HG02852 (cell line): Measurements from ENCODE around the gene HBE1.
"Not testable (repeated sequence)": the region's sequence is repeated elsewhere in the genome, so short reads cannot be mapped to it uniquely, and the experiment has no call there.

Experiments
- ATAC-seq: cut with Tn5 transposase; IDR thresholded peaks from one replicate; pipeline ENCODE4 v1.9.1; 2021; ENCODE audit warnings: mild to moderate bottlenecking, moderate library complexity; ENCODE audit not compliant: unreplicated experiment

HBE1 gene

DNA sequence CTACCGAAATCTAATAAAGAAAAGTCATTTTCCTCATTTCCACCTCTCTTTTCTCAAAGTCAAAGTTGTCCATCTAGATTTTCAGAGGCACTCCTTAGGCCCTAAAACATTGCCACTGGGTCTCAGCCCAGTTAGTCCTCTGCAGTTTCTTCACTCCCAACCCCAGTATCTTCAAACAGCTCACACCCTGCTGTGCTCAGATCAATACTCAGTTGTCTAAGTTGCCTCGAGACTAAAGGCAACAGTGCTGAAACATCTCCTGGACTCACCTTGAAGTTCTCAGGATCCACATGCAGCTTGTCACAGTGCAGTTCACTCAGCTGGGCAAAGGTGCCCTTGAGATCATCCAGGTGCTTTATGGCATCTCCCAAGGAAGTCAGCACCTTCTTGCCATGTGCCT, 15.7 kb downstream of the HBE1 start:
- not testable (repeated sequence) for ATAC-seq

DNA sequence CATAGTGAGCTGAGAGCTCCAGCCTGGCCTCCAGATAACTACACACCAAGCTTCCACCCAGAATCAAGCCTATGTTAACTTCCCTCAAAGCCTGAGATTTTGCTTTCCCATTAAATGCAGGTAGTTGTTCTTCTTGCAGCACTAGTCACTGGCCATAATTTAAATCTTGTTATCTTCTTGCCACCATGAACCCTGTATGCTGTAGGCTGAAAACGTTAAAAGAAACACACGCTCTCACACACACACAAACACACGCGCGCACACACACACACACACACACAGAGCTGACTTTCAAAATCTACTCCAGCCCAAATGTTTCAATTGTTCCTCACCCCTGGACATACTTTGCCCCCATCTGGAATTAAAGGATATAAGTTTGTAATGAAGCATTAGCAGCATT, 16.3 kb downstream of the HBE1 start:
- ATAC-seq, result not testable (repeated sequence)

DNA sequence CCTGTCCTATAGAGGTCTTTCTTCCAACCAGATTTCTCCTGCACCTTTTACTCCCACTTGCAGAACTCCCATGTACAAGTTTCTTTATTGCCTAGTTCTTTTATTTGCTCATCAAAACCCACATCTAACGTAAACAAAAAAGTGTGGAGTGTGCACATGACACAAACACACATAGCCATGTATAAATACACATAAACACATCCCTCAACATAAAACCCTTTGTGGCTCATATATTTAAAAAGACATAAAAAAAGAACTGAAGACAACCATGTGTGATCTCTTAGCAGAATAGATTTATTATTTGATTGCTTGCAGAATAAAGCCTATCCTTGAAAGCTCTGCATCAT, 16.9 kb downstream of the HBE1 start:
- no peak for ATAC-seq

DNA sequence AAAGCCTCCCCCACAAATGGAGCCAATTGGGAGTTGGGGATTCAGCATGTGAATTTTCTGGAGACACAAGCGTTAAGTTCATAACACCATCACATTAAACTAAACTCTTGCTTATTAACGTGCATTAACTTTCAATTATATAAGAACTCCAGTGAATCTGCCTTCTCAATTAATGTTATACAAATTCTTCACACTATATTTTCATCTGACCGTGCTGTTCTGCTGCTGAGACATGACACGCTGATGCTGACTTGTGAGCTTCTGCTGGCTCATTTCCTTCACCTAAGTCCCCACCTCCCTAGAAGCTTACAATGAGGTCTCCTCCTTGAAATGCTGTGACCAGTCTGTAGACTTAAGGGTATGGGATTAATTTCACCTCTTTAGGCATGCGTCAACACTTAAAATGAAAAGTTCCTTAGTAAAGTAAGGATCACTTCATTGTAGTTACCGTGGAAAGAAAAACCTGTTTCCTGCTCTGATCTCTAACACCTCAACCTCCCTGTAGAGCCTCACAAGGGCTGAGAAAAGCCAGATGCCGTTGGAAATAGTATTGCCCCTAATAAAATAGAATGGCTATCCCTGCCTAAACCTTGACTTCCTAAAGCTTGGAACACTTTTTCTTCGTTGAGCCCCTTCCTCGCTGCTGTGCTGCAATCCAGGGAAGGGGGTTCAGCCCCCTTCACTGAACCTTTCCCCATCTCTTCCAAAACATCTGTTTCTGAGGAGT, 17.4 kb downstream of the HBE1 start:
- ATAC-seq, result no peak

DNA sequence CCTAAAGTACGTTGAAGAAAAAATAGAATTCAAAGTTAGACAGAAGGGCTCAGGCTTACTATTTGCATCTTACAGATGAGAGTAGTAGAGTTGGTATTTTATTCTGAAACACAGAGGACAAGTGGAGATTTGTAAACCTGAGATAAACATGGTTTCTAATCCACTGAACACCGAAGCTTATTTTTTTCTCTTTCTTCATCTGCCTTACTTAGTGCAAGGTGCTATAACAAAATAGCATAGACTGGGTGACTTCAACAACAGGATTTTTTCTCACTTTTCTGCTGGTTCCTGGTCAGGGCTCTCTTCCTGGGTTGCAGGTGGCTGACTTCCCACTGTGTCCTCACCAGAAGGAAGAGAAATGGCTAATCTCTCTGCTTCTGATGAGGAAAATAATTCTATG, 18.0 kb downstream of the HBE1 start:
- no peak for ATAC-seq

DNA sequence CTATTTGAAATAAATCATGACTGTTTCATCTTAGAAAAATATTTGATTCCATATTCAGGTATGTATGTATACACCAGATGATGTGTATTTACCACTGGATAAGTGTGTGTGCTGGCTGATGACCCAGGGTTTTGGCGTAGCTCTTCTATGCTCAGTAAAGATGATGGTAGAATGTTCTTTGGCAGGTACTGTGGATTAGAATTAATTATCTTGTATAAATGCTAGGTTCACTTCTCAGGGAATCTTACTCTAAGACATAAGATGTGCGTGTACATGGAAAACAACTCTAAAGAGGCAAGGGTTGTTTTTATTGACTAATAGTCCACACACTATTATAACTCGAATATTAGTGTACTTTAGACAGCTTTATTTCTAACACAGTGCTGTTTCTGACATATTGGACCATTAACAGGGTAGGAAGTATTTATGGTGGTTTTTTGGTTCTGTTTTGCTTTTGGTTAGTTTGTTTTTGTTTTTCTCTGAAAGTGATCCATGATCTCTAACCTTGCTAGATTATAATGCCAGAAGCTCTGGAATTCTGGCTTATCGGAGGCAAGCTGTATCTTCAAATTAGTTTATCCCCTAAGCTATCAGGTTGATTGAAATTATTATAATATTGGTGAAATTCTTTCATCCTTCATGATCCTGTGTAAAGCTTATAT, 19.1 kb downstream of the HBE1 start:
- ATAC-seq, result no peak

DNA sequence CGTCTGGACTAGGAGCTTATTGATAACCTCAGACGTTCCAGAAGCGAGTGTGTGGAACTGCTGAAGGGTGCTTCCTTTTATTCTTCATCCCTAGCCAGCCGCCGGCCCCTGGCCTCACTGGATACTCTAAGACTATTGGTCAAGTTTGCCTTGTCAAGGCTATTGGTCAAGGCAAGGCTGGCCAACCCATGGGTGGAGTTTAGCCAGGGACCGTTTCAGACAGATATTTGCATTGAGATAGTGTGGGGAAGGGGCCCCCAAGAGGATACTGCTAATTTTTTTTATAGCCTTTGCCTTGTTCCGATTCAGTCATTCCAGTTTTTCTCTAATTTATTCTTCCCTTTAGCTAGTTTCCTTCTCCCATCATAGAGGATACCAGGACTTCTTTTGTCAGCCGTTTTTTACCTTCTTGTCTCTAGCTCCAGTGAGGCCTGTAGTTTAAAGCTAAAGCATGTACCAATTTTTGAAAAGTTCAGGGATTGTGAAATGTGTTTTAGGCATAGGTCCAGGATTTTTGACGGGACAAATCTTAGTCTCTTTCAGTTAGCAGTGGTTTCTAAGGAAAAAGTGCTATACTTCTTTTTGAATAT, 19.8 kb downstream of the HBE1 start, which contains the start of gene HBG1:
Gene HBG1 (minus strand): TSS at position 51 of the 590 bp plus-strand sequence. CDS start 53 bp downstream, outside the sequence.
- ATAC-seq, result not testable (repeated sequence)

DNA sequence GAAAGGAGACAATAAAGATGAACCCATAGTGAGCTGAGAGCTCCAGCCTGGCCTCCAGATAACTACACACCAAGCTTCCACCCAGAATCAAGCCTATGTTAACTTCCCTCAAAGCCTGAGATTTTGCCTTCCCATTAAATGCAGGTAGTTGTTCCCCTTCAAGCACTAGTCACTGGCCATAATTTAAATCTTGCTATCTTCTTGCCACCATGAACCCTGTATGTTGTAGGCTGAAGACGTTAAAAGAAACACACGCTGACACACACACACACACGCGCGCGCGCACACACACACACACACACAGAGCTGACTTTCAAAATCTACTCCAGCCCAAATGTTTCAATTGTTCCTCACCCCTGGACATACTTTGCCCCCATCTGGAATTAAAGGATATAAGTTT, 21.2 kb downstream of the HBE1 start:
- ATAC-seq, result not testable (repeated sequence)

DNA sequence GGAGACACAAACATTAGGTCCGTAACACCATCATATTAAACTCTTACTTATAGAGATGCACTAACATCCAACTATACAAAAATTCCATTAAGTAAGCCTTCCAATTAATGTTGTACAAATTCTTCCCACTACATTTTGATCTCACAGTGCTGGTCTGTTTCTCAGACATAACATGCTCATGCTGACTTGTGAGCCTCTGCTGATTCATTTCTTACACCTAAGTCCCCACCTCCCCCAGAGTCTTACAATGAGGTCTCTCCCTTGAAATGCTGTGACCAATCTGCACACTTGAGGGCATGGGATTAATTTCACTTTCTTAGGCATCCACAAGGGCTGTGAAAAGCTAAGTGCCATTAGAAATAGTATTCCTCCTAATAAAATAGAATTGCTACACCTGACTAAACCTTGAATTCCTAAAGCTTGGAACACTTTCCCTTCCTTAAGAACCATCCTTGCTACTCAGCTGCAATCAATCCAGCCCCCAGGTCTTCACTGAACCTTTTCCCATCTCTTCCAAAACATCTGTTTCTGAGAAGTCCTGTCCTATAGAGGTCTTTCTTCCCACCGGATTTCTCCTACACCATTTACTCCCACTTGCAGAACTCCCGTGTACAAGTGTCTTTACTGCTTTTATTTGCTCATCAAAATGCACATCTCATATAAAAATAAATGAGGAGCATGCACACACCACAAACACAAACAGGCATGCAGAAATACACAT, 22.1 kb downstream of the HBE1 start:
- no peak for ATAC-seq

DNA sequence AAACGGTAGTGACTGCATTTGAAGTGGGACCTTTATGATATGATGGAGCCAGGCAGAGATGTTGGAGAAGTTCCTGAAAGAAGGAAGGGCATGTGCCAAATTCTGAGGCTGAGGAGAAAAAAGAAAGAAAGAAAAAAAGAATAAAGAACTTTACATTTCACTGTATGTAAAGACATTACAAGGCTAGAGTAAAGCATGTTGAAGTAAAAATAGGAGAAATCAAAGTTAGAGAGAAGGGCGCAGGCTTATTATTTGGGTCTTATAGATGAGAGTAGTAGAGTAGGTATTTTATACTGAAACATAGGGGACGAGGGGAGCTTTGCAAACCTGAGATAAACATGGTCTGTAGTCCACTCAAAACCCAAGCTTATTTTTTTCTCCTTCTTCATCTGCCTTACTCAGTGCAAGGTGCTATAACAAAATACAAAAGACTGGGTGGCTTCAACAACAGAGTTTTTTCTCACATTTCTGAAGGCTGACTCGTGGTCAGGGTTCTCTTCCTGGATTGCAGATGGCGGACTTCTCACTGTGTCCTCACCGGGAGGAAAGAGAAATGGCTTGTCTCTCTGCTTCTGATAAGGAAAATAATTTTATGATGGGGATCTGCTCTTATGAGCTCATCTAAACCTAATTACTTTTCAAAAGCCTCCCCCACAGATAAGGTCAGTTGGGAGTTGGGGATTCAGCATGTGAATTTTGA, 22.8 kb downstream of the HBE1 start:
- ATAC-seq, result no peak

DNA sequence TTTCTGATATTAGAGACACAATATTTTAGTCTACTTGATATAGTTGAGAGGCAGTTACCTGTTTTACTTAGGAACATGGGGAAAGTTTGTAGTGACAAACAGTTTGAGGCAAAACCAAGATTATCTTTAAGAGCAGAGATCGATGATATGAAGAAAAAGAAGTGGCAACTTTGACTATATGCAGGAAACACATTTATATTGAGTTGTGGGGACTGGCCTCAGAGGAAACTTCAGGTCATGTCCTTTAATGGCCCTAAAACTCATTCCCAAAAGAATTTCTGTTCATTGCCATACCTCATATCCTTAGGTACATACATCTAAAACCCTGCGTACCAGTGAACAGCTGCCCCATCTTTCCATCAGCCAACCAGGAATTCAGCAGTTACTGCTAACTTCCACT, 24.6 kb downstream of the HBE1 start:
- no peak for ATAC-seq

DNA sequence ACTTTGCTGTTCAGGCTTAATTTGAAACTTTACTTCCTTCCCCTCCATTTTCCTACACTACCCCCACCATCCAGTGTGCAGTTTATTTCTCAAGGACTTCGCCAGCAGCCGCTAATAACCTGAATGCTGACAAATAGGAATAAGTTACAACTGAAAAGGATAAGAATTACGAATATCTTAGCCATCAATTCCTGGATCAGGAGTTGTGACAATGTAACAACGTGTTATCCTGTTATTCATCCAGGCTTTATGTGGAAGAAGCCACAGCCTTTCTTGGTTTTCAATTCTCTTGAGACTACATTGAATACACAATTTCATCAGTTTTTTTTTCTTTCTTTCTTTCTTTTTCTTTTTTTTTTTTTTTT, 25.9 kb downstream of the HBE1 start:
- ATAC-seq, result no peak

DNA sequence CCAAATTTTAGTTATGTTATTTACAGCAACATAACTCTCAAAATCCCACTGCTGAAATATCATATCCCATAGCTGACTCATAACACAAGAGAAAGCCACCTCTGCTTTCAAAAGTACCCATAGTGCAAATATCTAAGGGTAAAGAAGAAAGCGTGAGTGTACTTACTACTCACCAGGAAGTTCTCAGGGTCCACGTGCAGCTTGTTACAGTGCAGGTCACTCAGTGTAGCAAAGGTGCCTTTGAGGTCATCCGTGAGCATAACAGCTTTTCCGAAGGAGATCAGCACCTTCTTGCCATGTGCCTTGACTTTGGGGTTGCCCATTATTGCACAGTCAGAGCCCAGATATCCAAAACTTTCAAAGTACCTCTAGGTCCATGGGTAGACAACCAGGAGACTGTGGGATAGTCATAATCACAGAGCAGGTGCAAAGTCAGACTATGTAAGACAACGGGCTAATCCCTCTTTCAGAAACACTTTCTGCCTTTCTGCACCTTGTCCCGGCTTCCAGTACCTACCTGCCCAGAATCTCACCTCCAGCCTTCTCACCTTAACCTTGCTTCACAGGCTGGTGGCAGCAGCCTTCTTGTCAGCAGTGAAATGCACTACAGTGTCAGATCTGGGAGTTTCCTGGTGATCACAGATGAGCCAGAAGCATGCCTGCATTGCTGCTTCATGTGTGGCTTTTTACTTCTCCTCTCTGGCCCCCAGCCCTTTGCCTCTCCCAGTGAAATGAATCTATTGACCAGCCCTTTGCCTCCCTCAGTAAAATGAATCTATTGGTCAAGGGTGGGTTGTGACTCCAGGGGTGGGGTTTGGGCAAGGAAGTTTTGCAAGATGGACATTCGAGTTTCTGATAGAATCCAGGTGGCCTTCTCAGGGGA, 26.6 kb downstream of the HBE1 start:
- ATAC-seq, result peak; percentile 80

DNA sequence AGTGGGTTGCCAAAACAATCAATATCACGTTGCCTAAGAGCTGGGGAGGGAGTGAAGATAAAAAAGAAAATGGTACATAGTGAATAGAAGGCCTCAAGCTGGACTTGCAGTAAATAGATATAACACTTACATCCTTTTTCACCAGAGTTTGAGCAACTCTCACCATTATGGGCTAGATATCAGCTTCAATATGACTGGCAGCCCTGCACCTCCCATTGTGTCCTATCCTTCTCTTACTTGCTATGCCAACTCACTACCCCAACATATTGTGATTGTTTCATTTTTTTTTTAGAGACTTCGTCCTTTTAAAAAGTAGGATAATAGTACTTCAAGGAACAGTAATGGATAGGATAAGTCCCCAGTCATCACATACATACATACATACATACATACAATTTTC, 27.5 kb downstream of the HBE1 start:
- ATAC-seq, result no peak

DNA sequence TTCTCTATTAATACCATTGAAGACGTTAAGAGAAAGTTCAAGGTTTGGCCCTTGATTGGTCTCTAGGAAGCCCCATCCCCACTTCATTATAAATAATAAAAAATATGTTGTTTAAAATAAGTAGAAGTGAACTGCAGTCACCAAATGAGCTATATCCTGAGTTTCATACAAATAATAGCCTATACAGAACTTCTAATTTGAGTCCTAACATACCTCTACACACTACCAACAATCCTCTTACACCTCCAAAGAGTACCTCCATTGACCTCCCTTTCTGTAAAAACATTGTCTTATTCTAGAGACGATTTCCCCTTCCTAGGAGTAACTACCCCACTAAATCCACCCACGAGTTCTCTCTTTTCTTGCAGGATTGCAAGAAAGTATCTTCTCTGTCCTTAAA, 28.3 kb downstream of the HBE1 start:
- ATAC-seq, result no peak

DNA sequence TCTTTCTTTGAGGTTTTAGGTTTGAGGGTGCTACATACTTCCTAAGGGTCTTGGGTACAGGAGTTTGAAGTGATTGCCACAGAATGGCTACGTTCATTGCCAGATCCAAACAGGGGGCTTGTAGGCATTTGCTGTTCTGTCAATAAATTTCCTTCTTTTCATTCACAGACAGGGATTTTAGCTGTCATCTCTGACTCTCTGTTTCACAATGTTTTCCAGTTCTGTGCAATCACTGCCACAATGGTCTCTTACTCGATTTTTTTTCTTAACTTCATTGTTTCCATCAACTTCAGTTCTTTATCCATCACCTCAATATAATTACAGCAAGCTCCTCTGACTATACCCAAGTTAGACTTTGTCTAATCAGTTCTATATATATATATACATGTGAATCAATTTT, 29.3 kb downstream of the HBE1 start:
- no peak for ATAC-seq

DNA sequence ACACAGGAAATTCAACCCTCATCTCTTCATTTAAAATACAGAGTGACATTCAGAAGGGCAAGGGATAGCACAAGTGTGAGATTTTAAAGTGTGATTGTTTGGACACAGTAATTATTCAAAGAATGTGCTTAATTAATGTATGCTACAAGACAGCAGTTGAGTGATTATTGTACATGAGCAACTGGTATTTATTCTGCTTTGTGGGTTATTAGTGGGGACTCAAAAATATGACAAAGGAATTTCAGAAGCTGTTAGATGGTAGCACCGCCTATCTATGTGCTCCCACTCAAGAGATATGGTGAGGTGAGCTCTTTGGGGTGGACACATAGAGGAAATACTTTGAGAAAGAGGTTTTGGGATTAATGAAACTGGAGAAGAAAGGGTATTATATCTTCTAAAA, 29.7 kb downstream of the HBE1 start:
- ATAC-seq, result no peak

DNA sequence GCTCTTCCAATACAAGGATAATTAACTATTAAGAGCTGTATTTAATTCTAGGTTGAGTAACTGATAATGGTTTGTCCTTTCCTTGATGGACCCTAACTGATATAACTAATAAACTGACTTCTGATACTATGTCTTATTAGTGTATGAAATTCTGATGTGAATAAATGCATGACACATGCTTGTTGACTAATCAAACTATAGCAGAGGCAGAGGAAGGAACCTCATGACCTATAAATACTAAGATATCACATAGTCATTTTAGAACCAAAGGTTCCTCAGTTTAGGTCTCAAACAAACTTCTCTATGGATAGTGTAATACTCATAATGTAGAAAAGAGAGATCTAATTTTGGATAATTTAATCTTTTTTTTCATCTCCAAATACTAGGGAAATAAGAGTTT, 30.7 kb downstream of the HBE1 start:
- no peak for ATAC-seq

DNA sequence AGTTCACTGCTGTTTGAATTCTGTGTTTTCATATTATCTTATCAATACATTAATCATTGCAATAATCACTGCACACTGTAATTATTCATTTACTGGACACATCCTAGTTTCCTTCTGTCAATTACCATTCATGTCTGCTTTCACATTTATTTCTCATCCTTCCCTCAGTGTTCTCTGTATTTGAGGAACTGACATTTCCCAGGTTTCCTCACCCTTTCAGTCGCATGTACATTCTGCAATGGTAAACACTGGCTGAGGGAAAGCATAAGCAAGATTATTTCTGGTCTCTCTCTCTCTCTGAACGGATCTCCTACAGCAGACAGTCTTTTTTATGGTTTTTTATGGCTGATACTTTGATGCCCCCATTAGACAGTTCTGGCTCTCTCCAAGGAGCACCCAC, 31.3 kb downstream of the HBE1 start:
- no peak for ATAC-seq

DNA sequence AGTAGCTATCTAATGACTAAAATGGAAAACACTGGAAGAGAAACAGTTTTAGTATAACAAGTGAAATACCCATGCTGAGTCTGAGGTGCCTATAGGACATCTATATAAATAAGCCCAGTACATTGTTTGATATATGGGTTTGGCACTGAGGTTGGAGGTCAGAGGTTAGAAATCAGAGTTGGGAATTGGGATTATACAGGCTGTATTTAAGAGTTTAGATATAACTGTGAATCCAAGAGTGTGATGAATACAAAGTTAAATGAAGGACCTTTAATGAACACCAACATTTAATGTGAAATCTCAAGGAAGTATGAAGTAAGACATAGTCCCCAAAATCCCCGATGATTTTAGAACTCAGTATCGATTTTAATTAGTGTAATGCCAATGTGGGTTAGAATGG, 32.3 kb downstream of the HBE1 start:
- ATAC-seq, result no peak
